Body of pancreas (tissue), 4 donors: ENCODE measurements around the gene ACER3.

Experiments
- POLR2A ChIP-seq, 3 donors: fragments of 450-650 bp; IDR thresholded peaks; one replicate each; pipeline ENCODE4 v1.6.1; 2016; ENCODE audit warnings: antibody characterized with exemption in 3 of 3, mild to moderate bottlenecking in 2 of 3
- TF ChIP-seq, protein P1 (sequence below), 7 experiments: fragments of 450-650 bp in 4 of 7; fragments of 200-600 bp in 3 of 7; sonication (generic) in 3 of 7; IDR thresholded peaks; one replicate each; pipeline ENCODE4 v1.5.1; 2016 to 2019; ENCODE audit warnings: antibody characterized with exemption in 7 of 7

DNA sequence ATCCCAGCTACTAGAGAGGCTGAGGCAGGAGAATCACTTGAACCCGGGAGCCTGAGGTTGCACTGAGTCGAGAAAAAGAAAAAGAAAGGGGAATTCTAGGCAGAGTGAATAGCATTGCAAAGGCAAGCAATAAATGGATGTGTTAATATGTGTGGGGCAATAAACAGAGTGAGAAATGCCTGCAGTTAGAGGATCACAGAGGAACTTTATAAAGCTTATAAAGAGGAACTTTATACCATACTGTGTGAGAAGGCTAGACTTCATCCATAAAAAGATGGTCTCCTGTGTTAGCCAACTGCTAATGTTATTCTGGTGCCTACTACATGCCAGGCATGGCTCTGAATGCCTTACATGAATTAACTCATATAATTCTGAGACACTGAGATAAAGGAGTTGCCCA, 174.3 kb downstream of the ACER3 start:
- TF ChIP-seq, protein P1, sequence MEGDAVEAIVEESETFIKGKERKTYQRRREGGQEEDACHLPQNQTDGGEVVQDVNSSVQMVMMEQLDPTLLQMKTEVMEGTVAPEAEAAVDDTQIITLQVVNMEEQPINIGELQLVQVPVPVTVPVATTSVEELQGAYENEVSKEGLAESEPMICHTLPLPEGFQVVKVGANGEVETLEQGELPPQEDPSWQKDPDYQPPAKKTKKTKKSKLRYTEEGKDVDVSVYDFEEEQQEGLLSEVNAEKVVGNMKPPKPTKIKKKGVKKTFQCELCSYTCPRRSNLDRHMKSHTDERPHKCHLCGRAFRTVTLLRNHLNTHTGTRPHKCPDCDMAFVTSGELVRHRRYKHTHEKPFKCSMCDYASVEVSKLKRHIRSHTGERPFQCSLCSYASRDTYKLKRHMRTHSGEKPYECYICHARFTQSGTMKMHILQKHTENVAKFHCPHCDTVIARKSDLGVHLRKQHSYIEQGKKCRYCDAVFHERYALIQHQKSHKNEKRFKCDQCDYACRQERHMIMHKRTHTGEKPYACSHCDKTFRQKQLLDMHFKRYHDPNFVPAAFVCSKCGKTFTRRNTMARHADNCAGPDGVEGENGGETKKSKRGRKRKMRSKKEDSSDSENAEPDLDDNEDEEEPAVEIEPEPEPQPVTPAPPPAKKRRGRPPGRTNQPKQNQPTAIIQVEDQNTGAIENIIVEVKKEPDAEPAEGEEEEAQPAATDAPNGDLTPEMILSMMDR (IDR thresholded peaks at IDR 0.05), result no peak
- no peak for TF ChIP-seq POLR2A (IDR thresholded peaks at IDR 0.05)
